ENCODE measurements around the gene C1GALT1. TPM values are rescaled to one million over a fixed set of nuclear protein-coding genes. Genes with fewer than 3 reads are reported as not detected.
"Not testable (repeated sequence)": the region's sequence is repeated elsewhere in the genome, so short reads cannot be mapped to it uniquely, and the experiment has no call there.

Gene C1GALT1
- total and polyA plus RNA-seq, 12 donors: 6.2 to 31.9 (median 19.7) TPM

DNA sequence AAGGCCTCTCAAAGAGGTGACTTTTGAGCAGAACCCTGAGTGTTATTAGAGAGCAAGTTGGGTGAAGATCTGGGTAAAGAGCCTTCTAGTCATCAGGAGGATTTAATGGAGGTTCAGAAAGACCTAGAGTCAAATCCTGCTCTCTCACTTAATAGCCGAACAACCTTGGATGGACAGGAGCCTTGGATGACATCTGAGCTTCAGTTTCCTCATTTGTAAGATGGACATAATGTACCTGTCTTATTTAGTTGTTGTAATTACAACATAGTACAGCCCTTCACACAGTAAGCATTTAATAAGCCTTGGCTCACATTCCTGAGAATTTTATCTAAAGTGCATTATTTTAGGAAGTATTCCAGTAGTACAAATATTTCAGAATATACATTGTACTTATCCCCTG, 57.0 kb downstream of the C1GALT1 start:
- peaks cover 0 to 9% (median 3%) of the 10 kb centered on the region in 9 donors for H3K4me1 ChIP-seq
- H3K27me3 ChIP-seq: no peaks in the 10 kb centered on the region
- H3K4me3 ChIP-seq: no peak overlapping the region
- 95 to 97% methylated on average over 1 of the region's 1 CpG for WGBS, 2 donors
- TF ChIP-seq, protein P1, sequence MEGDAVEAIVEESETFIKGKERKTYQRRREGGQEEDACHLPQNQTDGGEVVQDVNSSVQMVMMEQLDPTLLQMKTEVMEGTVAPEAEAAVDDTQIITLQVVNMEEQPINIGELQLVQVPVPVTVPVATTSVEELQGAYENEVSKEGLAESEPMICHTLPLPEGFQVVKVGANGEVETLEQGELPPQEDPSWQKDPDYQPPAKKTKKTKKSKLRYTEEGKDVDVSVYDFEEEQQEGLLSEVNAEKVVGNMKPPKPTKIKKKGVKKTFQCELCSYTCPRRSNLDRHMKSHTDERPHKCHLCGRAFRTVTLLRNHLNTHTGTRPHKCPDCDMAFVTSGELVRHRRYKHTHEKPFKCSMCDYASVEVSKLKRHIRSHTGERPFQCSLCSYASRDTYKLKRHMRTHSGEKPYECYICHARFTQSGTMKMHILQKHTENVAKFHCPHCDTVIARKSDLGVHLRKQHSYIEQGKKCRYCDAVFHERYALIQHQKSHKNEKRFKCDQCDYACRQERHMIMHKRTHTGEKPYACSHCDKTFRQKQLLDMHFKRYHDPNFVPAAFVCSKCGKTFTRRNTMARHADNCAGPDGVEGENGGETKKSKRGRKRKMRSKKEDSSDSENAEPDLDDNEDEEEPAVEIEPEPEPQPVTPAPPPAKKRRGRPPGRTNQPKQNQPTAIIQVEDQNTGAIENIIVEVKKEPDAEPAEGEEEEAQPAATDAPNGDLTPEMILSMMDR (IDR thresholded peaks at IDR 0.05): no peak
- peaks cover 0 to 76% (median 9%) of the 10 kb centered on the region in 9 donors for H3K36me3 ChIP-seq
- intact Hi-C loops (cut with DNase I): no loop called here
- H3K9me3 ChIP-seq: no peaks in the 10 kb centered on the region
- no peak for ATAC-seq
- no peak overlapping the region for H3K27ac ChIP-seq
- no peak for DNase-seq

DNA sequence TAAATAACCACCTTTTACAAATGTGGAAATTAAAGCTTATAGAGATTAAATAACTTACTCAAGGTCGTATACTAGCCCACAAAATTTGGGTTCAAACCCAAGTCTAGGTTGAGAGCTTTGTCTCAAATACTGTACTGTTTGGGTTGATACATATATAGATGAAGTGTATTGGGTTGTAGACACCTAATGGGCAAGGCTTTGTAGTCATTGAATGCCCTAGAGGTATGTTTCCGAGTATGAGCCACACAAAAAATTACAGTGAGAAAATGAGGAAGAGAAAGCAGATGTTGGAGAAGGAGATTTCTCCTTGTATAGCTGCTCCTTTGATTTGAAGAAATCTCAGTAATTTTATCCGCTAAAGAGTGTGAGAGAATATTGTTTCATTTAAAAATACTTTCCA, 60.6 kb downstream of the C1GALT1 start:
- DNase-seq (no peak), ATAC-seq (no peak)
- Histone ChIP-seq H3K9me3 (peaks cover 0 to 6% (median 0%) of the 10 kb centered on the region in 11 donors), H3K4me3 (no peak overlapping the region), H3K27me3 (no peaks in the 10 kb centered on the region), H3K4me1 (peaks cover 0 to 10% (median 1%) of the 10 kb centered on the region in 9 donors), H3K27ac (no peak overlapping the region), H3K36me3 (peaks cover 0 to 57% (median 0%) of the 10 kb centered on the region in 9 donors)
- intact Hi-C loops (cut with DNase I): no loop called here
- 92 to 94% methylated on average over 3 of the region's 3 CpGs for WGBS, 2 donors
- TF ChIP-seq, protein P1 (IDR thresholded peaks at IDR 0.05): no peak

GRCh38 chr7:7245233-7245632, 62.9 kb downstream of the C1GALT1 start:
- Histone ChIP-seq H3K36me3 (peaks cover 0 to 41% (median 0%) of the 10 kb centered on the region in 9 donors), H3K4me1 (peaks cover 0 to 19% (median 0%) of the 10 kb centered on the region in 9 donors)
- H3K27ac ChIP-seq; H3K27me3 ChIP-seq; H3K4me3 ChIP-seq; H3K9me3 ChIP-seq; DNase-seq; ATAC-seq; intact Hi-C loops (cut with DNase I): not testable (repeated sequence)
- WGBS, 2 donors: 94 to 97% methylated on average over 13 of the region's 13 CpGs

GRCh38 chr7:7246223-7246622, 63.9 kb downstream of the C1GALT1 start:
- no peak for ATAC-seq
- no peak overlapping the region for H3K4me3 ChIP-seq

GRCh38 chr7:7247658-7248057, 65.3 kb downstream of the C1GALT1 start:
- DNase-seq (no peak), ATAC-seq (no peak)
- intact Hi-C loops (cut with DNase I): no loop called here
- no peaks in the 10 kb centered on the region for H3K27me3 ChIP-seq
- peaks cover 0 to 36% (median 0%) of the 10 kb centered on the region in 9 donors for H3K36me3 ChIP-seq
- TF ChIP-seq, protein P1 (IDR thresholded peaks at IDR 0.05): no peak
- peak overlapping the region in 3 of 10 donors; percentile 12 to 27 (median 14) for H3K4me3 ChIP-seq
- 78 to 79% methylated on average over 1 of the region's 1 CpG for WGBS, 2 donors
- H3K9me3 ChIP-seq: peaks cover 0 to 6% (median 0%) of the 10 kb centered on the region in 11 donors
- H3K27ac ChIP-seq: no peak overlapping the region
- H3K4me1 ChIP-seq: peaks cover 0 to 27% (median 0%) of the 10 kb centered on the region in 9 donors

More at GRCh38 chr7:7246223-7246622, 63.9 kb downstream of the C1GALT1 start:
- TF ChIP-seq, protein P1 (IDR thresholded peaks at IDR 0.05): no peak
- Histone ChIP-seq H3K9me3 (peaks cover 0 to 6% (median 0%) of the 10 kb centered on the region in 11 donors), H3K4me1 (peaks cover 0 to 19% (median 0%) of the 10 kb centered on the region in 9 donors), H3K27me3 (no peaks in the 10 kb centered on the region), H3K27ac (no peak overlapping the region), H3K36me3 (peaks cover 0 to 36% (median 0%) of the 10 kb centered on the region in 9 donors)
- no peak for DNase-seq
- 97% methylated on average over 3 of the region's 3 CpGs for WGBS, 2 donors
- intact Hi-C loops (cut with DNase I): no loop called here

All from heart right ventricle (tissue), 16 donors.